Measurements from ENCODE around the gene CADM1. TPM values are rescaled to one million over a fixed set of nuclear protein-coding genes. Genes with fewer than 3 reads are reported as not detected.

CADM1 gene
- total and polyA plus RNA-seq, 4 donors, result 13.0 to 40.6 (median 28.9) TPM

DNA sequence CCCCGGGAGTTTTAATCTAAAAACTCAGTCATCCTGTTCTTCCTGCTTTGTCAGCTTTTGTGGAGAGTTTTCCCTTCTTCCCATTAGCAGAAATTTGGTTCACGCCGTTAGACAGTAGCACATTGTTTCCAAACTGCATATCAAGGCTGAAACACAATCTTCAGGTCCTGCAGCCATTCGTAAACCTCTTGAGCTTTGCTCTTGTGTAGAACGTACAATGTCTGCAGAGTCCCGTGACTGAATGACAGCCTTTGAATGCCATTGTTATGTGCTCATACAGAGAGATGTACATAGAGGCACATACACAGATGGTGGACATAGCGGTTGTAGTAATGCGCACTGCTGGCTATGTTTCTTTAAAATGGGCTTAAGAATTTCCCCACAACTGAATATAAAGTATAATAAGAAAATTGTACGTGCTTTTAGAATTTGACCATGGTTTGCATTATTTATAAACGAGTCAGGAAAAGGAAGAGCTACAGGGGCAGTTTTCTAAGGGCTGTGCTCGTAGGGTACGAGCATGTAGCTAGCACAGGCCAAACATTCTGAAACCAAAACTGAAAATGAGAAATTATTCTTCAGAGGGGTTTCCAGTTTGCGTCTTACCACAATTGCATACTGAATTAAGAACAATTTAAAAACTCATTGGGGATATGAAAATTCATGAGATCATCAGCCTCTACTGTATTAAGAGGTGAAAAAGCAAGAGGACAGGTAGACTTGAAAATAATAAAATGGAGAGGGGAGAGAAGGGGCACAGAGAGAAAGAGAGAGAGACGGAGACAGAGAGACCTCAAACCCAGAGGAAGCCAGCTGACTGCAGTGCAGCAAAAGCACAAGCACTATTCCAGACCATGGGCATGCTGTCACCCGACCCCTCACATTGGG is 310.1 kb downstream of the CADM1 start:
- no peaks in the 10 kb centered on the region for H3K36me3 ChIP-seq (ENCODE audit: control insufficient read depth in 4 of 4, insufficient read depth in 3 of 4, low read depth in 1 of 4, low read length in 3 of 4)
- DNase-seq (ENCODE audit: low spot score), result no peak
- H3K4me3 ChIP-seq (ENCODE audit: low read depth in 1 of 3, low read length in 3 of 3), result no peak overlapping the region
- no peaks in the 10 kb centered on the region for H3K4me1 ChIP-seq (ENCODE audit: control insufficient read depth in 4 of 4, insufficient read depth in 4 of 4, low read length in 3 of 4)
- no peak overlapping the region for H3K27ac ChIP-seq (ENCODE audit: low read depth in 1 of 2, low read length in 2 of 2)
- WGBS, result 84% methylated on average over 15 of the region's 15 CpGs
- no peaks in the 10 kb centered on the region for H3K9me3 ChIP-seq (ENCODE audit: control insufficient read depth in 4 of 4, low read length in 3 of 4)
- TF ChIP-seq EGR1 (IDR thresholded peaks at IDR 0.05; ENCODE audit: low read depth in 2 of 2) (no peak), HNF4A (conservative IDR thresholded peaks at IDR 0.05) (no peak)
- H3K9ac ChIP-seq (ENCODE audit: low read depth in 1 of 2, low read length in 2 of 2), result no peak overlapping the region
- no peaks in the 10 kb centered on the region for H3K27me3 ChIP-seq (ENCODE audit: control insufficient read depth in 4 of 4, insufficient read depth in 4 of 4, low read length in 3 of 4)

- Histone ChIP-seq H3K36me3 (ENCODE audit: control insufficient read depth in 4 of 4, insufficient read depth in 3 of 4, low read depth in 1 of 4, low read length in 3 of 4) (no peaks in the 10 kb centered on the region), H3K9me3 (ENCODE audit: control insufficient read depth in 4 of 4, low read length in 3 of 4) (no peaks in the 10 kb centered on the region), H3K27me3 (ENCODE audit: control insufficient read depth in 4 of 4, insufficient read depth in 4 of 4, low read length in 3 of 4) (no peaks in the 10 kb centered on the region), H3K4me1 (ENCODE audit: control insufficient read depth in 4 of 4, insufficient read depth in 4 of 4, low read length in 3 of 4) (no peaks in the 10 kb centered on the region), H3K4me3 (ENCODE audit: low read depth in 1 of 3, low read length in 3 of 3) (no peak overlapping the region), H3K27ac (ENCODE audit: low read depth in 1 of 2, low read length in 2 of 2) (no peak overlapping the region), H3K9ac (ENCODE audit: low read depth in 1 of 2, low read length in 2 of 2) (no peak overlapping the region)
- TF ChIP-seq EGR1 (IDR thresholded peaks at IDR 0.05; ENCODE audit: low read depth in 2 of 2), result no peak
- TF ChIP-seq TAF1 (conservative IDR thresholded peaks at IDR 0.05), result no peak
- no peak for TF ChIP-seq NR2F2 (IDR thresholded peaks at IDR 0.05)
- TF ChIP-seq, protein P1, sequence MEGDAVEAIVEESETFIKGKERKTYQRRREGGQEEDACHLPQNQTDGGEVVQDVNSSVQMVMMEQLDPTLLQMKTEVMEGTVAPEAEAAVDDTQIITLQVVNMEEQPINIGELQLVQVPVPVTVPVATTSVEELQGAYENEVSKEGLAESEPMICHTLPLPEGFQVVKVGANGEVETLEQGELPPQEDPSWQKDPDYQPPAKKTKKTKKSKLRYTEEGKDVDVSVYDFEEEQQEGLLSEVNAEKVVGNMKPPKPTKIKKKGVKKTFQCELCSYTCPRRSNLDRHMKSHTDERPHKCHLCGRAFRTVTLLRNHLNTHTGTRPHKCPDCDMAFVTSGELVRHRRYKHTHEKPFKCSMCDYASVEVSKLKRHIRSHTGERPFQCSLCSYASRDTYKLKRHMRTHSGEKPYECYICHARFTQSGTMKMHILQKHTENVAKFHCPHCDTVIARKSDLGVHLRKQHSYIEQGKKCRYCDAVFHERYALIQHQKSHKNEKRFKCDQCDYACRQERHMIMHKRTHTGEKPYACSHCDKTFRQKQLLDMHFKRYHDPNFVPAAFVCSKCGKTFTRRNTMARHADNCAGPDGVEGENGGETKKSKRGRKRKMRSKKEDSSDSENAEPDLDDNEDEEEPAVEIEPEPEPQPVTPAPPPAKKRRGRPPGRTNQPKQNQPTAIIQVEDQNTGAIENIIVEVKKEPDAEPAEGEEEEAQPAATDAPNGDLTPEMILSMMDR (IDR thresholded peaks at IDR 0.05; ENCODE audit: low read depth, low read length, missing input control), result no peak
- no peak for TF ChIP-seq HNF4A (conservative IDR thresholded peaks at IDR 0.05)
- TF ChIP-seq RXRA (IDR thresholded peaks at IDR 0.05), result no peak
- TF ChIP-seq ZBTB33 (IDR thresholded peaks at IDR 0.05), result no peak
- TF ChIP-seq ATF3 (IDR thresholded peaks at IDR 0.05), result no peak
- no peak for TF ChIP-seq HNF4G (IDR thresholded peaks at IDR 0.05)
- TF ChIP-seq GABPA (IDR thresholded peaks at IDR 0.05 in 1 of 2, conservative IDR thresholded peaks at IDR 0.05 in 1 of 2), result no peak
- TF ChIP-seq, protein P2, sequence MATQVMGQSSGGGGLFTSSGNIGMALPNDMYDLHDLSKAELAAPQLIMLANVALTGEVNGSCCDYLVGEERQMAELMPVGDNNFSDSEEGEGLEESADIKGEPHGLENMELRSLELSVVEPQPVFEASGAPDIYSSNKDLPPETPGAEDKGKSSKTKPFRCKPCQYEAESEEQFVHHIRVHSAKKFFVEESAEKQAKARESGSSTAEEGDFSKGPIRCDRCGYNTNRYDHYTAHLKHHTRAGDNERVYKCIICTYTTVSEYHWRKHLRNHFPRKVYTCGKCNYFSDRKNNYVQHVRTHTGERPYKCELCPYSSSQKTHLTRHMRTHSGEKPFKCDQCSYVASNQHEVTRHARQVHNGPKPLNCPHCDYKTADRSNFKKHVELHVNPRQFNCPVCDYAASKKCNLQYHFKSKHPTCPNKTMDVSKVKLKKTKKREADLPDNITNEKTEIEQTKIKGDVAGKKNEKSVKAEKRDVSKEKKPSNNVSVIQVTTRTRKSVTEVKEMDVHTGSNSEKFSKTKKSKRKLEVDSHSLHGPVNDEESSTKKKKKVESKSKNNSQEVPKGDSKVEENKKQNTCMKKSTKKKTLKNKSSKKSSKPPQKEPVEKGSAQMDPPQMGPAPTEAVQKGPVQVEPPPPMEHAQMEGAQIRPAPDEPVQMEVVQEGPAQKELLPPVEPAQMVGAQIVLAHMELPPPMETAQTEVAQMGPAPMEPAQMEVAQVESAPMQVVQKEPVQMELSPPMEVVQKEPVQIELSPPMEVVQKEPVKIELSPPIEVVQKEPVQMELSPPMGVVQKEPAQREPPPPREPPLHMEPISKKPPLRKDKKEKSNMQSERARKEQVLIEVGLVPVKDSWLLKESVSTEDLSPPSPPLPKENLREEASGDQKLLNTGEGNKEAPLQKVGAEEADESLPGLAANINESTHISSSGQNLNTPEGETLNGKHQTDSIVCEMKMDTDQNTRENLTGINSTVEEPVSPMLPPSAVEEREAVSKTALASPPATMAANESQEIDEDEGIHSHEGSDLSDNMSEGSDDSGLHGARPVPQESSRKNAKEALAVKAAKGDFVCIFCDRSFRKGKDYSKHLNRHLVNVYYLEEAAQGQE (IDR thresholded peaks at IDR 0.05), result no peak
- TF ChIP-seq FOXA1 (IDR thresholded peaks at IDR 0.05), result no peak
- no peak for TF ChIP-seq SP1 (IDR thresholded peaks at IDR 0.05)
- TF ChIP-seq RAD21 (IDR thresholded peaks at IDR 0.05), result no peak
- no peak for TF ChIP-seq MAX (IDR thresholded peaks at IDR 0.05)
- no peak for TF ChIP-seq FOXA2 (IDR thresholded peaks at IDR 0.05)
- TF ChIP-seq YY1 (IDR thresholded peaks at IDR 0.05), result no peak
- no peak for TF ChIP-seq JUND (IDR thresholded peaks at IDR 0.05)
- no peak for DNase-seq (ENCODE audit: low spot score)
These were observed 312.5 kb downstream of the CADM1 start for GRCh38 chr11:115191761-115192160.

All from liver (tissue), 9 donors.